ENCODE results near the gene HELQ. TPM values are rescaled to one million over a fixed set of nuclear protein-coding genes. Genes with fewer than 3 reads are reported as not detected.

Gene HELQ
- total and polyA plus RNA-seq, 2 of the 13 experiments (the other 11 are each of a cell fraction or from before 2014, with no cell fraction given): 6.6 to 10.8 TPM

- TF ChIP-seq ZNF710 (CRISPR knock-in tag; IDR thresholded peaks at IDR 0.05; ENCODE audit: borderline replicate concordance): peak; percentile 50; the same call in 1 of the 2 replicates
- TF ChIP-seq ATF6 (CRISPR knock-in tag; conservative IDR thresholded peaks at IDR 0.05): no peak
- TF ChIP-seq MEIS1 (CRISPR knock-in tag; IDR thresholded peaks at IDR 0.05; ENCODE audit: borderline replicate concordance): no peak
- TF ChIP-seq ZMAT3 (CRISPR knock-in tag; conservative IDR thresholded peaks at IDR 0.05): peak; percentile 75; the same call in 1 of the 2 replicates
- TF ChIP-seq ZNF430 (CRISPR knock-in tag; IDR thresholded peaks at IDR 0.05): peak; percentile 80; the same call in 1 of the 2 replicates
- no peak for TF ChIP-seq TIGD3 (CRISPR knock-in tag; IDR thresholded peaks at IDR 0.05; ENCODE audit: borderline replicate concordance)
- TF ChIP-seq ZNF468 (CRISPR knock-in tag; IDR thresholded peaks at IDR 0.05): 0 out of 2 replicates have a peak, but pooled peaks have one; percentile 70
- peak; percentile 79 for TF ChIP-seq TFDP1 (CRISPR knock-in tag; IDR thresholded peaks at IDR 0.05; ENCODE audit: borderline replicate concordance)
- 0 out of 2 replicates have a peak, but pooled peaks have one; percentile 53 for TF ChIP-seq MAFG (CRISPR knock-in tag; IDR thresholded peaks at IDR 0.05)
- TF ChIP-seq ZNF207 (IDR thresholded peaks at IDR 0.05; ENCODE audit: borderline replicate concordance): no peak
- no peak for TF ChIP-seq PBX2 (CRISPR knock-in tag; IDR thresholded peaks at IDR 0.05)
- no peak for TF ChIP-seq GLI4 (CRISPR knock-in tag; IDR thresholded peaks at IDR 0.05; ENCODE audit: borderline replicate concordance)
- no peak for TF ChIP-seq GFI1 (CRISPR knock-in tag; IDR thresholded peaks at IDR 0.05; ENCODE audit: borderline replicate concordance)
- no peak for TF ChIP-seq ELK4 (CRISPR knock-in tag; IDR thresholded peaks at IDR 0.05; ENCODE audit: borderline replicate concordance)
- peak; percentile 72; the same call in 1 of the 2 replicates for TF ChIP-seq ZBTB7A (CRISPR knock-in tag; IDR thresholded peaks at IDR 0.05)
- TF ChIP-seq ZNF629 (CRISPR knock-in tag; conservative IDR thresholded peaks at IDR 0.05): 0 out of 2 replicates have a peak, but pooled peaks have one; percentile 5
- TF ChIP-seq ZNF317 (CRISPR knock-in tag; IDR thresholded peaks at IDR 0.05): no peak
- no peak for TF ChIP-seq ZNF570 (CRISPR knock-in tag; IDR thresholded peaks at IDR 0.05; ENCODE audit: borderline replicate concordance)
Measured at GRCh38 chr4:83484500-83485461, 29.2 kb upstream of the HELQ start, which contains the start of gene ABRAXAS1 (continued).
